Dendritic cell treated with granulocyte-macrophage colony-stimulating factor and Interleukin-4, amounts not matched to agents 40 ng/mL and 50 ng/mL, for 4 days (primary cell): ENCODE data around the gene MT1X.

Source experiments
- H3K27ac Mint-ChIP-seq: one replicate; pipeline ENCODE4 v1.8.0; 2022; ENCODE audit warnings: mild to moderate bottlenecking, mixed read lengths
- H3K27me3 Mint-ChIP-seq: one replicate; pipeline ENCODE4 v1.8.0; 2022; ENCODE audit warnings: mild to moderate bottlenecking, mixed read lengths
- H3K36me3 Mint-ChIP-seq: one replicate; pipeline ENCODE4 v1.8.0; 2022; ENCODE audit warnings: low read depth, mixed read lengths
- H3K4me1 Mint-ChIP-seq: one replicate; pipeline ENCODE4 v1.8.0; 2022; ENCODE audit warnings: low read depth, mixed read lengths
- H3K4me3 Mint-ChIP-seq: one replicate; pipeline ENCODE4 v1.8.0; 2022; ENCODE audit warnings: mild to moderate bottlenecking, moderate library complexity, mixed read lengths
- H3K9me3 Mint-ChIP-seq: one replicate; pipeline ENCODE4 v1.8.0; 2022; ENCODE audit warnings: mixed read lengths
- intact Hi-C: fragments of 100-400 bp; cut with micrococcal nuclease; formaldehyde crosslinking; loops from one replicate; pipeline ENCODE4 v1.15.0; 2022

The MT1X gene

DNA sequence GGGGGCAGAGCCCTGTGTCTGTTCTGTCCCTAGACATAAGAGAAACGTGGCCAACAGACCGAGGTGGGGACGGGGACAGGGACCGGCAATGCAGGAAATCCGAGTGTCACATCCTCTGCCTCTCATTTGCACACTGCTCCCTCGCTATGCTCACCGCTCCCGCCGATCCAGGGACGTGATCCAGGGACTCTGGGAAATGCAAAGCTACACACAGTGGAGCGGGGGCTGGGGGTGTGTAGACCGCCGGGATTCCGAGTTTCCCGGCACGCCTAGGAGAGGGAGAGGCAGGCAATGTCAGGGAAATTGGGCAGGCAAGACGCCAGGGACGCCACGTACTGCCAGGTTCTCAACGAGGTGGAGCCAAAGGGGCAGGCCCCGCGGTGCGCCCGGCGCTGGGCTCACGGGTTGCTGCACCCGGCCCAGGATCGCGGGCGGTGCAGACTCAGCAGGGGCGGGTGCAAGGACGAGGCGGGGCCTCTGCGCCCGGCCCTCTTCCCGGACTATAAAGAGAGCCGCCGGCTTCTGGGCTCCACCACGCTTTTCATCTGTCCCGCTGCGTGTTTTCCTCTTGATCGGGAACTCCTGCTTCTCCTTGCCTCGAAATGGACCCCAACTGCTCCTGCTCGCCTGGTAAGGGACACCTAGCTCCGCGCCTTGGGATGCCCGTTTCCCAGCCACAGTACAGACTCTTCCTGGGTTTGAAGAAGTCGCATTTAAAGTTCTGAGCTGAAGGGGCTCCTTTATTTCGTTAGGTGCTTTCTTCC is at the start of gene MT1X:
Gene MT1X, plus strand, starts transcription at position 532 of the 764 bp plus-strand sequence. Its CDS starts 71 bp downstream, at position 603.
- Mint-ChIP-seq H3K27me3 (peaks cover 28% of the 10 kb centered on the region), H3K9me3 (peaks cover 13% of the 10 kb centered on the region), H3K27ac (peak within 1 kb of the TSS; percentile 89), H3K4me1 (peaks cover 27% of the 10 kb centered on the region), H3K4me3 (peak within 1 kb of the TSS; percentile 87), H3K36me3 (peaks cover 9% of the 10 kb centered on the region)
- intact Hi-C loops: no loop called here

DNA sequence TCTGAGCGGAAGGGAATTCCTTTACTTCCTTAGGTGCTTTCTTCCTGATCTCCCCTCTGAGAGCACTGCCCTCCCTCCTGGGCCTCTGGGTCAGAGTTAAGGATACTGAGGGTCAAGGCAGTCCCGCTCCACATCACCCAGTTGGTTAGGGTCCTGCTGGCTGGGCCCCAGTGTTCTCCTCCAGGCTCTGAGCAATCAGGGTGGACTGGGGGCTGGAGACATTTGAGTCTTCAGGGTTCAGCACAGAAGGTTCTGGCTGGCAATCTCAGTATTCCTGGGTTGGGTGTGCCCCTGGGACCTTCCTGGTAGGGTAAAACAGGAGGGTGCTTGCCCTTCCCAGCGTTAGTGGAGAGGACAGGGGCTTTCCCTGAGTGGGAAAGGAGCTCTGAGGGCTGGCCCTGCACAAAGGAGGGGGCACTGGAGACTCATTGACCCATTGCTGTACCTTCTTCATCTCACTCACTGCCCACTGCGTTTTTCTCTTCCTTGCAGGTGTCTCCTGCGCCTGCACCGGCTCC is 49.4 kb upstream of the MT1X start:
- Mint-ChIP-seq H3K9me3 (no peaks in the 10 kb centered on the region), H3K4me3 (peak overlapping the region; percentile 69), H3K27ac (no peak overlapping the region), H3K36me3 (no peaks in the 10 kb centered on the region), H3K4me1 (peaks cover 26% of the 10 kb centered on the region), H3K27me3 (peaks cover 94% of the 10 kb centered on the region)
- intact Hi-C loops: no loop called here

DNA sequence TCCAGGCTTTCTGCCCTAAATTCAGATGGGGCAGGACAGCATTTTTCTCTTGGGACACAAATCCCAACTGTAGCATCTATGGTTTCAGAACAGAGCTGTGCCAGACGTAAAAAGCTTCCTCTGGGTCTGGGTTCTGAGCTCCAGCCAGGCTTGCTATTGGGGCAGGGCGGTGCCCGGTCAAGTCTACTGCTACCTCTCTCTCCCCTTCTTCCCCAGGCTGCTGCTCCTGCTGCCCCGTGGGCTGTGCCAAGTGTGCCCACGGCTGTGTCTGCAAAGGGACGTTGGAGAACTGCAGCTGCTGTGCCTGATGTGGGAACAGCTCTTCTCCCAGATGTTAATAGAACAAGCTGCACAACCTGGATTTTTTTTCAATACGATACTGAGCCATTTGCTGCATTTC is 48.7 kb upstream of the MT1X start:
- H3K4me3 Mint-ChIP-seq: no peak overlapping the region
- peaks cover 96% of the 10 kb centered on the region for H3K27me3 Mint-ChIP-seq
- no peak overlapping the region for H3K27ac Mint-ChIP-seq
- H3K36me3 Mint-ChIP-seq: no peaks in the 10 kb centered on the region
- no peaks in the 10 kb centered on the region for H3K9me3 Mint-ChIP-seq
- H3K4me1 Mint-ChIP-seq: peaks cover 33% of the 10 kb centered on the region
- intact Hi-C loops: no loop called here

DNA sequence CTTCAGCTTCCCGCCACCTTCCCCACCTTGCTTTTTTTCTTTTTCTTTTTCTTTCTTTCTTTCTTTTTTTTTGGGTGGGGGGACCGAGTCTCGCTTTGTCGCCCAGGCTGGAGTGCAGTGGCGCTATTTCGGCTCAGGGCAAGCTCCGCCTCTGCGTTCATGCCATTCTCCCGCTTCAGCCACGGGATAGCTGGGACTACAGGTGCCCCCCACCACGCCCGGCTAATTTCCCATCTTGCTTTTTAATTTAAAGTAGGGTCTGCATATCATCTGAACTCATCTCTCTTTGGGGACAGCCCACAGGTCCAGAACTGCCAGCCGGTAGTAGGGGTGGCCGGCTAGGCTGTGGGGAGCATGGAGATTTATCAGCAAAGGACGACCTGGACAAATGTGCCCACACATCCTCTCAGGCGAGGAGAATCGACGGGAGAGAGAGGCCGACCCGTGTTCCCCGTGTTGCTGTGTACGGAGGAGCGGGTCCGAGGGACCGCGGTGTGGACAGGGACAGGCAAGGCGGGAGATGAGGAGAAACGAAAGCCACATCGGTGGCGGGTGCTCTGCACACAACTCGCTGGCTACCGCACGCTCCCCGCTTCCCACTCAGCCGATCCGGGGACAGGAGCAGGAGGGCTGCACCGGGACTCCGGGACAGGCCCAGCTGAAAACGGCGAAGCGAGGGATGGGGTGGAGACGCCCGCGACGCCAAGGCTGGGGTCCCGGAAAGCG is 47.4 kb upstream of the MT1X start:
- no peak overlapping the region for H3K27ac Mint-ChIP-seq
- H3K4me1 Mint-ChIP-seq: peaks cover 36% of the 10 kb centered on the region
- H3K9me3 Mint-ChIP-seq: no peaks in the 10 kb centered on the region
- H3K36me3 Mint-ChIP-seq: no peaks in the 10 kb centered on the region
- no peak overlapping the region for H3K4me3 Mint-ChIP-seq
- peaks cover 97% of the 10 kb centered on the region for H3K27me3 Mint-ChIP-seq
- intact Hi-C loops: no loop called here

DNA sequence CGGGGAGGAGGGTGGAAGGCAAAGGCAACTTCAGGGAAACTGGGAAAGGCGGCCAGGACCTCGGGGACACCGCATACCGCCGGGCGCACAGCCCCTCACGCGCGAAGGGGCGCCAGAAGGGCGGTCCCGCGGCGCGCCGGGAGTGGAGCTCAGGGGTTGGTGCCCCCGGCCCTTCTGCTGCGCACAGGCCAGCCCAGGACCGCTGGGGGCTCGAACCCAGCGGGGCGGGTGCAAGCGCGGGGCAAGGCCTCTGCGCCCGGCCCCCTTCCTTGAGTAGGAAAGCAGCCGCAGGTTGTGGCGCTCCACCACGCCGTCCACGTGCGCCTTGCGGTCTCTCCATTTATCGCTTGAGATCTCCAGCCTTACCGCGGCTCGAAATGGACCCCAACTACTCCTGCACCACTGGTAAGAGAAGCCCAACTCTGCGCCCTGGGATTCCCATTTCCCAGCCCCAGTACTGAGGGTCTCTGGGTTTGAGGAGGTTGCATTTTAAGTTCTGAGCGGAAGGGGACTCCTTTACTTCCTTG is 46.8 kb upstream of the MT1X start:
- intact Hi-C loops: no loop called here
- Mint-ChIP-seq H3K9me3 (no peaks in the 10 kb centered on the region), H3K4me1 (peaks cover 36% of the 10 kb centered on the region), H3K27me3 (peaks cover 98% of the 10 kb centered on the region), H3K27ac (no peak overlapping the region), H3K4me3 (no peak overlapping the region), H3K36me3 (no peaks in the 10 kb centered on the region)

DNA sequence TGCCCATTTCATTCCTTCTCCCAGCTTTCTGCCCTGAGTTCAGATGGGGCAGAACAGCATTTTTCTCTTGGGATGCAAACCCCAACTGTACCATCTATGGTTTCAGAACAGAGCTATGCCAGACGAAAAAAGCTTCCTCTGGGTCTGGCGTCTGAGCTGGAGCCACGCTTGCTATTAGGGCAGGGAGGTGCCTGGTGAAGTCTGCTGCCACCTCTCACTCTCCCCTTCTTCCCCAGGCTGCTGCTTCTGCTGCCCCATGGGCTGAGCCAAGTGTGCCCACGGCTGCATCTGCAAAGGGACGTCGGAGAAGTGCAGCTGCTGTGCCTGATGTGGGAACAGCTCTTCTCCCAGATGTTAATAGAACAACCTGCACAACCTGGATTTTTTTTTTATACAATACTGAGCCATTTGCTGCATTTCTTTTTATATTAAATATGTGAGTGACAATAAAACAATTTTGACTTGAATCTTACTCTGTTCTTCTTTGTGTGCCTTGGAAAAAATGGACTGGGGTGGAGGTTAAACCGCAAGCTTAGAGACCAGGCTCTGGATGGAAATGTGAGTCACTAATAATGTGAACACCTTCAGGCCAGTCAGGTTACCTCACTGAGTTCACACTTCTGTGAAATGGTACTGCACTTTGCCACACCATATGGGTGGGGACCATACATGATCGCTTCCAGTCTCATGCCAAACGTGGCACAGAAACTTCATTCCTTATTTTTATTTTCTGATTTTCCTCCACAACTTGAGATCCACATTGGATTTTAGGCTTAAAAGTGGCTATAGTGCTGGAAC is 45.5 kb upstream of the MT1X start:
- Mint-ChIP-seq H3K4me3 (no peak overlapping the region), H3K27ac (no peak overlapping the region), H3K4me1 (peaks cover 33% of the 10 kb centered on the region), H3K36me3 (no peaks in the 10 kb centered on the region), H3K9me3 (no peaks in the 10 kb centered on the region), H3K27me3 (peaks cover 95% of the 10 kb centered on the region)
- intact Hi-C loops: no loop called here

DNA sequence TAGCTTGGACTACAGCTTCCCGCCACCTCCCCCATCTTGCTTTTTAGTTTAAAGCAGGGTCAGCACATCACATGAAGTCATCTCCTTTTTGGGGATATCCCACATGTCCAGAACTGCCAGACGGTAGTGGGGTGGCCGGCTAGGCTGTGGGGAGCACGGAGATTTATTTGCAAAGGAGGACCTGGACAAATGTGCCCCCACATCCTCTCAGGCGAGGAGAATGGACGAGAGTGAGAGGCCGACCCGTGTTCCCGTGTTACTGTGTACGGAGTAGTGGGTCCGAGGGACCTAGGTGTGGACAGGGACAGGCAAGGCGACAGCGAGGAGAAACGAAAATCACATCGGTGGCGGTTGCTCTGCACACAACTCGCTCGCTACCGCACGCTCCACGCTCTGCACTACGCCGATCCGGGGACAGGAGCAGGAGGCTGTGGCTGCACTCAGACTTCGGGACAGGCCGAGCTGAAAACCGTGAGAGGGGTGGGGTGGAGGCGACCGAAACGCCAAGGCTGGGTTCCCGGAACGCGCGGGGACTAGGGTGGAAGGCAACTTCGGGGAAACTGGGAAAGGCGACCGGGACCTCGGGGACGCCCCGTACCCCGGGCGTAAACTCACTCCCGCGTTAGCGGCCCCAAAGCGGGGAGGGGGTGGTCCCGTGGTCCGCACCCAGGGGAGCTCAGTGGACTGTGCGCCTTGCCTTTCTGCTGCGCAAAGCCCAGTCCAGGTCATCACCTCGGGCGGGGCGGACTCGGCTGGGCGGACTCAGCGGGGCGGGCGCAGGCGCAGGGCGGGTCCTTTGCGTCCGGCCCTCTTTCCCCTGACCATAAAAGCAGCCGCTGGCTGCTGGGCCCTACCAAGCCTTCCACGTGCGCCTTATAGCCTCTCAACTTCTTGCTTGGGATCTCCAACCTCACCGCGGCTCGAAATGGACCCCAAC is 44.2 kb upstream of the MT1X start, which contains the start of gene MT1A:
Gene MT1A, plus strand, starts transcription at position 853 of the 937 bp plus-strand sequence. Its CDS starts 73 bp downstream, at position 926.
- Mint-ChIP-seq H3K4me3 (peak within 1 kb of the TSS; percentile 72), H3K4me1 (peaks cover 26% of the 10 kb centered on the region), H3K27me3 (peaks cover 94% of the 10 kb centered on the region), H3K36me3 (no peaks in the 10 kb centered on the region), H3K9me3 (no peaks in the 10 kb centered on the region), H3K27ac (no peak within 1 kb of the TSS)
- intact Hi-C loops: no loop called here

DNA sequence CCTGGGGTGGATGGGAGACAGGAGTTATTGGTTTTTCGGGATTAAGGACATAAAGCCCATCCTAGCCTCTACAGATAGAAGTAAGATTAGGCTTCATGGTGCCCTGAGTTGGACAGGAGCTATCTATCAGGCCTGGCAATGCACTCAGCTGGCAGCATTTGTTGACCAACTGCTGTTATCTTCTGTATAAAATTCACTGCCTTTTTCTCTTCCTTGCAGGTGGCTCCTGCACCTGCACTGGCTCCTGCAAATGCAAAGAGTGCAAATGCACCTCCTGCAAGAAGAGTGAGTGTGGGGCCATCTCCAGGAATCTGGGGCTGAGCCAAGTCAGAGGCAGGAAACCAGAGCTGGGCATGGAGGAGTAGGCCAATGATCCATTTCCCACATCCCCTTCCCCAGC is 43.2 kb upstream of the MT1X start:
- Mint-ChIP-seq H3K4me3 (no peak overlapping the region), H3K4me1 (peaks cover 36% of the 10 kb centered on the region), H3K27ac (no peak overlapping the region), H3K36me3 (no peaks in the 10 kb centered on the region), H3K9me3 (no peaks in the 10 kb centered on the region), H3K27me3 (peaks cover 94% of the 10 kb centered on the region)
- intact Hi-C loops: no loop called here

DNA sequence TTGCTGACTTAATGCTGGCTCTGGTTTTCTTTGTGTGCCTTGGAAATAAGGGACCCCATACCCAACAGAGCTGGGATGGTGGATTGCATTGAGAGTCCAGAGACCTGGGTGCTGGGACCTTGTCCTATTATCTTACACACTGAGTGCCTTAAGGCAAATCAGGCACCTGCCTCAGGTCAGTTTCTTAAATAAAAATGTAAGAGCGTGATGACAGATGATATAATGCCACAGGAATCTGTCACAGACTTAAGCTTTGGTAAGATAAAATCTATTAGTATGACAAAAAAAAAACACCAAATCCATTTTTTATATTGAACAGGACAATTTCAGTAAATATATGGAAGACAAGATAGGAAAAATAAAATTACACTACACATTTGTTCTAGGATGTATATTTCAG is 42.2 kb upstream of the MT1X start:
- peaks cover 94% of the 10 kb centered on the region for H3K27me3 Mint-ChIP-seq
- intact Hi-C loops: no loop called here
- H3K4me3 Mint-ChIP-seq: no peak overlapping the region
- no peak overlapping the region for H3K27ac Mint-ChIP-seq
- peaks cover 33% of the 10 kb centered on the region for H3K4me1 Mint-ChIP-seq
- no peaks in the 10 kb centered on the region for H3K36me3 Mint-ChIP-seq
- H3K9me3 Mint-ChIP-seq: no peaks in the 10 kb centered on the region

DNA sequence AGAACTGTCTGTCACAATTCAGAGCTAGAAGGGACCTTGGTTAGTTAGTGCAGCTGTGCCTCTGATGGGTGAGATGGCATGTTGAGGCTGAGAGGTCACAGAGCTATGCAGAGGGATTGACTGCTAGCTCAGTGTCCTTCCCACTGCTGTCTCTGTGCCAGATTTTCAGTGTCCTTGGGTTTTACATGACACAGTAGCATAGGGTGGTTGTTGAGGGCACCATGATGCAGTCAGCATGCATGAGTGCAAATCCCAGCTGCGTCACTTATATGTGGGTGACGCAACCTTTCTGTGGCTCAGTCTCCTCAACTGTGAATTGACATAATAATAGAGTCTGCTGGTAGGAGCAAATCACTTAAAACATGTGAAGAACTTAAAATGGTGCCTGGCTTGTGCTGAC is 41.1 kb upstream of the MT1X start:
- no peak overlapping the region for H3K4me3 Mint-ChIP-seq
- H3K36me3 Mint-ChIP-seq: no peaks in the 10 kb centered on the region
- no peaks in the 10 kb centered on the region for H3K9me3 Mint-ChIP-seq
- intact Hi-C loops: no loop called here
- peaks cover 30% of the 10 kb centered on the region for H3K4me1 Mint-ChIP-seq
- peaks cover 96% of the 10 kb centered on the region for H3K27me3 Mint-ChIP-seq
- no peak overlapping the region for H3K27ac Mint-ChIP-seq

DNA sequence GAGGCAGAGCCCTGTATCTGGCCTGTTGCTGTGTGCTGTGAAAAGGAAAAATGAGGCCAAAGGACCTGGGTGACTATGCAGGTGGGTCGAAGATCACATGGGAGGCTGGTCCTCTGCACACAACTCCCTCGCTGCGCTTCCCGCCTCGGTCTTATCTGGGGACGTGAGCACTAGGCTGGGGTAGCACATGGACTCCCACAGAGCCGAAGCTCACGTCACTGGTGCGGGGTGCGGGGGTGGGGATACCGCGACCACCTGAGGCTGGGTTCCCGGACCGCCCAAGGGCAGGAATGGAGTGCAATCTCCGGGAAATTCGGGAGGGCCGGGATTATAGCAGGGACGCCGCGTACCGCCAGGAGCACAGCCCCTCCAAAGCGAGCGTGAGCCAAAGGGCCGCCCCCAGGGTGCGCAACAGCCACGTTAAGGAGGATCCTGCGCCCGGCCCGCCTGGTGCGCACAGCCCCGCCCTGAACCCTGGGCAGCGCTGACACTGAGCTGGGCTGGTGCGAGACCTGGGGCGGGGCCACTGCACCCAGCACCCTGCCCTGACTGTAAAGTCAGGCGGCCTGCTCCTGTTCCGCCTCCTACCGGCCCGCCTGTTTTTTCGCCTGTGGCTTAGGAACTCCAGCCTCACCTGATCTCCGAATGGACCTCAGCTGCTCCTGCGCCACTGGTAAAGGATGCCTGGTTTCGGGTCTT is 39.0 kb upstream of the MT1X start:
- Mint-ChIP-seq H3K27ac (peak overlapping the region; percentile 28), H3K4me1 (peaks cover 23% of the 10 kb centered on the region), H3K27me3 (peaks cover 92% of the 10 kb centered on the region), H3K9me3 (no peaks in the 10 kb centered on the region), H3K4me3 (peak overlapping the region; percentile 64), H3K36me3 (no peaks in the 10 kb centered on the region)
- intact Hi-C loops: no loop called here

DNA sequence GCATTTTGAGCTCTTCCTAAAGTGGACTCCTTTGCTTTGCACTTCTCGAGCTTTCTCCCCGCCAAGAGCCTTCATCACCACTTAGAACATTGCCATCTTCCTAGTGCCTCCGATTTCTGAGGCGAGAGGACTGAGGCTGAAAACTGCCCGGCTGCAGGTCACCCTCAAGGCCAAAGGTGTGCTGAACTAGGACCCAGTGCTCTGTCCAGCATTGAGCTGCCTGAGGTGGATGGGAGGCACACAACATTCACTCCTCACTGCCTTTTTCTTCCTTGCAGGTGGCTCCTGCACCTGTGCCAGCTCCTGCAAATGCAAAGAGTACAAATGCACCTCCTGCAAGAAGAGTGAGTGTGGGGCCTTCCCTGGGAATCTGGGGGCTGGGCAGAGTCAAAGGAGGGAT is 38.4 kb upstream of the MT1X start:
- Mint-ChIP-seq H3K27me3 (peaks cover 92% of the 10 kb centered on the region), H3K9me3 (no peaks in the 10 kb centered on the region), H3K36me3 (no peaks in the 10 kb centered on the region), H3K4me3 (peak overlapping the region; percentile 64), H3K27ac (peak overlapping the region; percentile 15), H3K4me1 (peaks cover 23% of the 10 kb centered on the region)
- intact Hi-C loops: no loop called here
